Prostate gland (tissue), 2 donors: ENCODE measurements around the gene FOXI2. TPM values are rescaled to one million over a fixed set of nuclear protein-coding genes. Genes with fewer than 3 reads are reported as not detected.

Experiments
- DNase-seq: peaks from one replicate; pipeline ENCODE4 v3.0.0-alpha.2; 2019; ENCODE audit warnings: low spot score
- H3K27ac ChIP-seq, 2 donors: fragments of 200-600 bp; sonication (generic); 2 replicates each; pipeline ENCODE4 v1.5.1; 2017 to 2019
- H3K27me3 ChIP-seq: fragments of 200-600 bp; sonication (generic); replicated peaks from 2 replicates; pipeline ENCODE4 v1.5.1; 2019; ENCODE audit not compliant: insufficient read depth
- H3K36me3 ChIP-seq, 2 donors: fragments of 200-600 bp; sonication (generic); 1 replicate in 1 of 2; 2 replicates in 1 of 2; pipeline versions ENCODE4 v1.5.1 to v1.8.1; 2017 to 2019
- H3K4me1 ChIP-seq: fragments of 200-600 bp; sonication (generic); replicated peaks from 2 replicates; pipeline ENCODE4 v1.5.1; 2019
- H3K4me3 ChIP-seq, 2 donors: fragments of 200-600 bp; sonication (generic); 2 replicates each; pipeline ENCODE4 v1.5.1; 2017 to 2019
- H3K9me3 ChIP-seq: fragments of 200-600 bp; sonication (generic); 2 replicates; pipeline ENCODE4 v1.5.1; 2017
- CTCF ChIP-seq, 4 experiments: fragments of 200-600 bp in 2 of 4; fragments of 450-650 bp in 2 of 4; sonication (generic) in 2 of 4; IDR thresholded peaks; 1 replicate in 3 of 4; 2 replicates in 1 of 4; pipeline ENCODE4 v1.5.1; 2016 to 2019; ENCODE audit warnings: antibody characterized with exemption in 4 of 4, mild to moderate bottlenecking in 2 of 4, moderate library complexity in 2 of 4
- POLR2A ChIP-seq: fragments of 450-650 bp; IDR thresholded peaks from one replicate; pipeline ENCODE4 v1.6.1; 2016; ENCODE audit warnings: antibody characterized with exemption, mild to moderate bottlenecking
- POLR2AphosphoS5 ChIP-seq: sonication (generic); formaldehyde crosslinking; IDR thresholded peaks from one replicate; pipeline ENCODE4 v1.6.1; 2017; ENCODE audit warnings: antibody characterized with exemption
- WGBS: methylation state at CpG from one replicate; pipeline ENCODE4 v1.1.5; 2018; 5-methylcytosine and 5-hydroxymethylcytosine counted together
- intact Hi-C: fragments of 100-400 bp; cut with DNase I; formaldehyde crosslinking; loops from one replicate; pipeline ENCODE4 v1.14.2; 2022
- total RNA-seq, 2 donors: library from RNA; depleted of rRNA; stranded (reverse); fragments of >200 nt; gene quantifications; one replicate each; pipeline ENCODE4 v1.1.0, GENCODE V29; 2016

The FOXI2 gene
- total RNA-seq, 2 donors from 2014 or later = 0.17 TPM; not detected in 1

- no peaks in the 10 kb centered on the region for H3K9me3 ChIP-seq
- intact Hi-C loops = no loop called here
- no peaks in the 10 kb centered on the region for H3K27me3 ChIP-seq
- no peak for TF ChIP-seq POLR2AphosphoS5
- TF ChIP-seq CTCF (IDR thresholded peaks at IDR 0.05) = no peak
- TF ChIP-seq POLR2A = no peak
- no peak for DNase-seq
- WGBS = 55% methylated on average over 2 of the region's 2 CpGs
- H3K27ac ChIP-seq = no peak overlapping the region
- no peaks in the 10 kb centered on the region for H3K36me3 ChIP-seq
- H3K4me1 ChIP-seq = no peaks in the 10 kb centered on the region
- no peak overlapping the region for H3K4me3 ChIP-seq
Observed at GRCh38 chr10:127776816-127777215, 39.8 kb downstream of the FOXI2 start.

GRCh38 chr10:127781412-127781811 lies 44.4 kb downstream of the FOXI2 start:
- WGBS = 59% methylated on average over 1 of the region's 1 CpG
- Histone ChIP-seq H3K27me3 (no peaks in the 10 kb centered on the region), H3K4me3 (no peak overlapping the region), H3K27ac (no peak overlapping the region), H3K4me1 (no peaks in the 10 kb centered on the region), H3K36me3 (no peaks in the 10 kb centered on the region), H3K9me3 (no peaks in the 10 kb centered on the region)
- intact Hi-C loops = no loop called here
- TF ChIP-seq POLR2A = no peak
- TF ChIP-seq CTCF (IDR thresholded peaks at IDR 0.05) = no peak
- TF ChIP-seq POLR2AphosphoS5 = no peak
- no peak for DNase-seq

GRCh38 chr10:127787873-127788272 lies 50.9 kb downstream of the FOXI2 start:
- TF ChIP-seq POLR2AphosphoS5 = no peak
- H3K4me3 ChIP-seq = no peak overlapping the region
- no peaks in the 10 kb centered on the region for H3K27me3 ChIP-seq
- H3K4me1 ChIP-seq = no peaks in the 10 kb centered on the region
- no peak overlapping the region for H3K27ac ChIP-seq
- H3K36me3 ChIP-seq = no peaks in the 10 kb centered on the region
- intact Hi-C loops = no loop called here
- no peak for DNase-seq
- no peaks in the 10 kb centered on the region for H3K9me3 ChIP-seq
- 92% methylated on average over 2 of the region's 2 CpGs for WGBS

GRCh38 chr10:127790066-127790624 lies 53.2 kb downstream of the FOXI2 start:
- H3K9me3 ChIP-seq = no peaks in the 10 kb centered on the region
- TF ChIP-seq CTCF (IDR thresholded peaks at IDR 0.05) (no peak), POLR2AphosphoS5 (no peak), POLR2A (no peak)
- H3K27ac ChIP-seq = no peak overlapping the region
- H3K4me1 ChIP-seq = no peaks in the 10 kb centered on the region
- H3K4me3 ChIP-seq = no peak overlapping the region
- H3K36me3 ChIP-seq = no peaks in the 10 kb centered on the region
- intact Hi-C loops = no loop called here
- no peaks in the 10 kb centered on the region for H3K27me3 ChIP-seq
- DNase-seq = no peak
- 53% methylated on average over 7 of the region's 7 CpGs for WGBS

Other genes starting within 250 kb of the FOXI2 start
- gene NPS, start 187.9 kb upstream of the FOXI2 start, total RNA-seq = not detected
- not detected for gene CLRN3, start 155.8 kb downstream of the FOXI2 start, total RNA-seq
- 10 to 100 TPM in 1 of 2 donors, 1 to 10 TPM in 1; 4.5 to 14.3 TPM for gene PTPRE, start 169.9 kb downstream of the FOXI2 start, total RNA-seq